ENCODE measurements around the gene ZBTB43. TPM values are rescaled to one million over a fixed set of nuclear protein-coding genes. Genes with fewer than 3 reads are reported as not detected.

Gene ZBTB43
- total RNA-seq, 2 donors from 2014 or later: 17.4 to 24.2 TPM

GRCh38 chr9:126886034-126886822 lies 81.4 kb downstream of the ZBTB43 start:
- peak overlapping the region; percentile 69 for H3K27ac Mint-ChIP-seq
- Histone ChIP-seq H3K4me1 (ENCODE audit: control insufficient read depth, insufficient read depth, low read length) (peaks cover 11% of the 10 kb centered on the region), H3K27me3 (ENCODE audit: control insufficient read depth, insufficient read depth, low read length, poor library complexity, severe bottlenecking) (no peaks in the 10 kb centered on the region), H3K9me3 (ENCODE audit: control insufficient read depth, low read length) (no peaks in the 10 kb centered on the region), H3K4me3 (ENCODE audit: low read length) (no peak overlapping the region), H3K27ac (ENCODE audit: low read depth, low read length) (no peak overlapping the region), H3K36me3 (ENCODE audit: control insufficient read depth, insufficient read depth, low read length) (peaks cover 27% of the 10 kb centered on the region), H3K9ac (ENCODE audit: extremely low read depth, low read length, poor library complexity, severe bottlenecking) (no peak overlapping the region)
- H3K27me3 Mint-ChIP-seq (ENCODE audit: insufficient read depth): peaks cover 4% of the 10 kb centered on the region
- no peak overlapping the region for H3K4me3 Mint-ChIP-seq
- DNase-seq: peak; percentile 78
- peaks cover 39% of the 10 kb centered on the region for H3K4me1 Mint-ChIP-seq
- WGBS, 2 experiments (ENCODE audit: insufficient coverage in 1 of 2, insufficient read length in 1 of 2): 70 to 73% methylated on average over 14 to 23 of the region's 23 CpGs
- TF ChIP-seq CTCF (conservative IDR thresholded peaks at IDR 0.05): no peak
- peaks cover 3% of the 10 kb centered on the region for H3K36me3 Mint-ChIP-seq (ENCODE audit: low read depth)
- H3K9me3 Mint-ChIP-seq: no peaks in the 10 kb centered on the region

- Histone ChIP-seq H3K36me3 (ENCODE audit: control insufficient read depth, insufficient read depth, low read length) (peaks cover 21% of the 10 kb centered on the region), H3K27me3 (ENCODE audit: control insufficient read depth, insufficient read depth, low read length, poor library complexity, severe bottlenecking) (no peaks in the 10 kb centered on the region), H3K4me1 (ENCODE audit: control insufficient read depth, insufficient read depth, low read length) (peaks cover 11% of the 10 kb centered on the region), H3K27ac (ENCODE audit: low read depth, low read length) (no peak overlapping the region), H3K4me3 (ENCODE audit: low read length) (no peak overlapping the region), H3K9ac (ENCODE audit: extremely low read depth, low read length, poor library complexity, severe bottlenecking) (no peak overlapping the region), H3K9me3 (ENCODE audit: control insufficient read depth, low read length) (no peaks in the 10 kb centered on the region)
- no peaks in the 10 kb centered on the region for H3K9me3 Mint-ChIP-seq
- H3K36me3 Mint-ChIP-seq (ENCODE audit: low read depth): peaks cover under 1% of the 10 kb centered on the region
- WGBS, 2 experiments (ENCODE audit: insufficient coverage in 1 of 2, insufficient read length in 1 of 2): 96 to 97% methylated on average over 10 of the region's 10 CpGs
- no peak overlapping the region for H3K4me3 Mint-ChIP-seq
- DNase-seq: no peak
- no peak for TF ChIP-seq CTCF (conservative IDR thresholded peaks at IDR 0.05)
- H3K4me1 Mint-ChIP-seq: peaks cover 39% of the 10 kb centered on the region
- peaks cover 4% of the 10 kb centered on the region for H3K27me3 Mint-ChIP-seq (ENCODE audit: insufficient read depth)
- H3K27ac Mint-ChIP-seq: peak overlapping the region; percentile 69
Measured at GRCh38 chr9:126886897-126887296, 82.1 kb downstream of the ZBTB43 start.

Other genes with a start within 250 kb of the ZBTB43 start
- gene LMX1B, start 191.1 kb upstream of the ZBTB43 start, total RNA-seq: 10 to 100 TPM; 11.1 to 11.4 TPM
- gene ZBTB34, start 55.6 kb downstream of the ZBTB43 start, total RNA-seq: 10 to 100 TPM; 19.7 to 24.9 TPM
- 10 to 100 TPM; 23.3 to 25.0 TPM for gene RALGPS1, start 109.7 kb downstream of the ZBTB43 start, total RNA-seq

All from endodermal cell (in vitro differentiated cells).